GM21360 (cell line): ENCODE results near the gene TNS1.
"Not testable (repeated sequence)": the region's sequence is repeated elsewhere in the genome, so short reads cannot be mapped to it uniquely, and the experiment has no call there.

ENCODE experiments used
- ATAC-seq: cut with Tn5 transposase; IDR thresholded peaks from one replicate; pipeline ENCODE4 v1.9.1; 2021; ENCODE audit warnings: mild to moderate bottlenecking, moderate library complexity; ENCODE audit not compliant: unreplicated experiment

The TNS1 gene

DNA sequence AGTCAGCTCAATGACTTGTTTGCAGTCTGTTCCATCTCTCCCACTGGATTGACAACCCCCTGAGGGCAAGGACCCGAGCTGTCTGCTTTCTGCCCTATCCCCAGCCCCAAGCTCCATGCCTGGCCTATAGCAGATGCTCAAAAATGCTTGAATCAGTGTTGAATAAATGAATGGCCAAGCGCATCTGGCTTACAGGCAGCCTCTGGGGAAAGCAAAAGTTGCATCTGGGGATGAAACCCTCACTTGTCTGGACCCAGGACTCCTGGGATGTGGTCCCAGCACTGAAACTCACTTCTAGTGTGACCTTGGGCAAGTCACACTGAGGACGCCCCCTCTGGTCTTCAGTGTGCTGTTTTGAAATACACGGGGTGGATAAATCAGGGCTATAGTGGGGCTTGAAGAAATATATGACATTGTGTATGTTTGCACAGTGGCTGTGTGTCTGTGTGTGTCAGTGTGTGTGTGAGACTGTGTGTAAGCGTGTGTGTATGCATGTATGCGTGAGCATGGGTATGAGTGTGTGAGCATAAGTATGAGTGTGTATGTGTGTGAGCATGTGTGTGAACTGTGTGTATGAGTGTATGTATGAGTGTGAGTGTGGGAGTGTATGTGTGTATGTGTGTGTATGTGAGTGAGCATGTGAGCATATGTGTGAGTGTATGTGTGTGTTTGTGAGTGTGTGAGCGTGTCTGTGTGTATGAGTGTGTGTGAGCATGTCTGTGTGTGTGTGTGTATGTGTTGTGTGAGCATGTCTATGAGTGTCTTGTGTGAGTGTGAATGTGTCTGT is 27.8 kb upstream of the TNS1 start:
- no peak for ATAC-seq

DNA sequence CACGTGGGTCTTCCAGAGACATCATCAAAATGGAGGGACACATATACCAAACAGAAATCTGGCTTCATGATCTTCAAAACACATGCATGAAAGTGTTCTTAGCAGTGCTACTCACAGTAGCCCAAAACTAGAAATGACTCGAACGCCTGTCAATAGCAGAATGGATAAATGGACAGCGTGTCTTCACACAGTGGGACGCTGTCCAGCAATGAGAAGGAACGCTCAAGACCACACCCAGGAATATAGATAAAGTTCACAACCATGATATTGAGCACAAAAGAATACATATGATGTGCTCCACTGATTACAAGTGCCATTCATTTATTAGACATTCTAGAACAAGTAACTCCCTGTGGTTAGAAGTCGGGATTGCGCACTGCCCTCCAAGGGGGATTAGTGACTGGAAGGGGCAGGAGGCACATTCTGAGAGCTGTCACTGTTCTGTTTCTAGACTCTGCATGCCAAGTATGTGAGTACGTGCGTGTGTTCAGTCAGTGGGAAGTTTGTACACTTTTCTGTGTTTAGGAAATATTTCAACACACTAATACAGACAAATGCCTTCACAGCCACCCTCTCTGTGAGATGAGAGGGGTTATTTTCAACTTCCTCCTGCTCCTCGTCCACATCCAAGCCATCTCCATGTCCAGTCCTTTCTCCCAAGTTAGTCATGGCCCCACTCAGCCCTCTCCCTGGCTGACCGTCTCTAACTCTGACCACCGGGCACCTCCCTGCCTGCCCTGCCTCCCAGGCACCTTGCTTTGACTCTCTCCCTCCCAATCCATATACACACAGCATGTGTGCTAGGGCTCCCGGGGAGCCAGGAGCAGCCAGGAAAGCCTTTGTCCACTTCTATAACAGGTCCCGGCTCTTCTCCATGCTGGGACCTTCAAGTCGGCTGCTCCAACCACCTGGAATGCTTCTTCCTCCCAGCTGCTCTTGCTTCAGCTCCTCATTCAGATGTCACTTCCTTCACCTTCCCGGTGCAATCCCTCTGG is 26.9 kb upstream of the TNS1 start:
- ATAC-seq: no peak

DNA sequence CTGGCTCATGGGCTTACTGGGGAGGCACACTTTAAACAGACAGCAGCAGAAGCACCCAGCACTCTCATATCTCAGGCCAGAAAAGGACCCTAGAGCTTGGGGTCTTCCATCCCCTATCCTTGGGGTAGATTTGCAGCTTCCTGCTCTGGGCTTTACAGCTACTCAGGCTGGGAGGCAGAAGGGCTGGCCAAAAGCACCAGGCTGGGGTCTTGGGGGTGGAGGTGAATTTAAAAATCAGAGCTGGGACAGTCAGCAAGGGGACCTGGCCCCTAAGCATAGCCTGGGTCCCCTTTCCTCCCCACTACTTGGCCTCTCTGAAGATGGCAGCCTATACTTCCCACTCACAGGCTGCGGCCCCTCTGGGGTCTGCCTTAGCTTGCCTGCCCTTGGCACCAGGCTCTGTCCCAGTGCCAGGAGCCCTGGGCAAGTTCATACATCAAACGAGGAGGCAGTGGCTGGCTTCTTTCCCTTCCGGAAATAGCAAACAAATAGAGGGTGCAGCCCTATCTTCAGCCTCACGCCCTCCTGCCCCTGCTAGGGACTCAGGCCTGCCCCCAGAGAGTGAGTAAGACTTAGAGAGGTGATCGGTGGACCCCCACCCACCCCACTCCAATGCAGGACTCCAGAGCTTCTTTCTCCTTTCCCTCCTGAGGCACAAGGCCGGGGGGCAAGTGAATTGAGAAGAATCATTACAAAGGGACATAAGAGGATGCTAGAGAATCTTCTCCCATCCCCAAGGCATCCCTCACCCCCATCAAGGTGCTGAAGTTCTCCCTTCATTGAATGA is 26.0 kb upstream of the TNS1 start:
- ATAC-seq: no peak

DNA sequence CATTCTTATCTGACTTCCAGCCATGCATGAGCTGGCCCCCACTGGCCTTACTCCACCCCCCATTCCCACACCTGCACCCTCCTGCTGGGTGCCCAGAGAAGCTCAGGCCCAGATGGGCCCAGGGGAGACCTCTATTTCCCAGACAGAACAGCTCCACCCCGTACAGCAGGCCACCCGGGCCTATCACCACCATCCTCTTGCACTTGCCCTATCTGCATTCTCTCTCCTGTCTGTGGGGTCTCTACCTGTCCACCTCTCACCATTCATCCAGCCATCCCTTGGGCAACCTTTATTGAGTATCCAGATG is 25.3 kb upstream of the TNS1 start:
- ATAC-seq: no peak

DNA sequence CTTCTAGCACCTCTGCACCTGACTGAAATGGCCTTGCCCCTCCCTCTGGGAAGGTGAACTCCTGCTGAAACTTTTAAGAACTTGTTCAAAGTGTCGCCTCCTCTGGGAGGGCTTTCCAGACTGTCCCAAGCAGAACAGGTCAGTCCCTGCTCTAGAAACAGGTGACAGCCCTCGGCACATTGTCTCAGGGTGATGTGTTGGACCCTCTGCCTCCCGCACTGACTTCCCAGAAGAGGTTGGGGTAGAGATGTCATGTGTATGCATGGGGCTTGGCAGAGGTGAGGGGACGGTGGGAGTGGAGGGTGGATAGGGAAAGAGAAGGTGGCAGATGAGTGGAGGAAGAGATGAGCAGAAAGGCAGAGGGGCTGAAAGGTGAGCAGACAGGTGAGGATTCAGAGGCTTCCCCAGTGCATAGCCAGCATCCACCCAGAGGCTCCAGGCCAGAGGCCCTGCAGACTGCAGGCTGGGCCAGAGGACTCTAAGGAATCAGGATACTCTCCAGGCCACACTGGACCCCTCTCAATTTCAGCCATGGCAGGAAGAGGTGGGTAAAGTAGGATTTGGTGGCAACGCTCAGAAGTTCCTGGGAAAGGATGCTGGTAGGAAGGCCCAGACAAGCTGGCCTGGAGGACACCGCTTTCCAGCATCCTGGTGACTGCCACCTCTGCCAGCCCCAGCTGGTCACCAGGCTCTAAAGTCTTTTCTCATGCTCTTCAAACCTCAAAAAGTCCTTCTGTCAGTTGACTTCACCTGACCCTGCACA is 24.8 kb upstream of the TNS1 start:
- ATAC-seq: no peak

DNA sequence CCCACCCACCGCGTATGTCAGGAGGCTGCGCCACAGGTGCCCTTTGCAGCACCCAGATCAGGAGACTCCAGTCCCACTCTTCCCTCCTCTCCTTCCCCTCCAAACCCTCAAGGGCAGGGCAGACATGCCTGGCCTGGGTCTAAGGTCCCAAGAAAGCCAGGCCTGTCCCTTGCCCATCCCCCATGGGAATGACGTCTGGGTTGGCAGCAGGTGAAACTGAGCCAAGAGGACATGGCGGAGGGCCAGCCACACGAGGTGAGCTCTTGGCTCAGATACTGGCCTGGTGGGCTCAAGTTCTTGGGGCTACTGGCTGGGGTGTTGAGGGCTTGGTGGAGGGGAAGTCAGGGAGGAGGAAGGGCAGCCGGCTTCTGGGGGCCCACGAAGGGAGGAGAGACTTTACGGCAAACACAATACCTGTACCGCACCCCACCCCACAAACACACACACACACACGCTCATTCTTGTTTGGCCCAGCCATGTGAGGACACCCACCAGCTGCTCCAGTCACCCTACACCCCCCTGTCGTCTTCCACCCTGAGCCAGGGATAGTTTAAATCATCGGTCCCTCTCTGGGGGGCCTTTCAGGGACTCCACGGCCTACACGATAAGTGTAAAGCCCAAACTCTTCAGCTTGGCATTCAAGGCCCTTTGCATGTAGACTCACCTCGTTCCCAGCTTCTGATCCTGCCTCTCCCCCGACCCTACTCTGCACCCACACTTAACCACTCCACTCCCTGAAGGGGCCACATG is 24.1 kb upstream of the TNS1 start:
- ATAC-seq: no peak

DNA sequence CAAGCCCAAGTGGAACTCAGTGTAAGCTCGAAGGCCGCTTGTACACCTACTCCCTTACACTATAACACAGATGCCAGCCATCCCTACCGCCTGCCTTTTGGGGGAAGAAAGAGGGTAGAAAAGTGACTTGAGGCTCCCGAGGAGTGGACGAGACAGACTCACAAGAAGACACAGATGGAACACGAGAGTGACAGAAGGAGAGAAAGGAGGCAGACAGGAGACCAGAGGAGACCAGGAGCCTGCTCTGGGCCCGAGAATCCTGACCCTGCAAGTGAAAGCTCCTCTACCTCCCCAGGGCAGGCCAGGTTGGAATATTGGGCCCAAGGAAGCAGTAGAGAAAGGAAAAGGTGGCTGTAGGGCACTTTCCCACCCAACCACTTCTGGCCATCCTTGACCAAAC is 23.4 kb upstream of the TNS1 start:
- ATAC-seq: no peak

DNA sequence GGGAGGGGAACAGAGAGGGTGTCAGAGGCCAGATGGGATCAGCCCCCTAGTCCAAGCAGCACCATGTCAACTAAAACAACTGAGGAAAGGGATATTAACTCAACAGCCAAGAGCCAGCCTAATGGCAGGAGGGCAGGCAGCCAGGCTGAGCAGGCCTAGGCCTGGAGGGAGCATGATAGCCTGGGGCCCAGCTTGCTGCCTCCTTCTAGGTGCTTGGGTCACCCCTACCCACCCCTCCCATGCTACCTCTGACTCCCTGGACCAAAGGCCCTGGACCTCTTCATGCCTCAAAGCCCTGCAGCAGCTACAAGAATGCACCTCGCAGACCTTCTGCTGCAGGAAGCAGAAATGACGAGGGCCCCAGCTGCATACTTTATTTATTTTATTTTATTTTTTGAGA is 22.1 kb upstream of the TNS1 start:
- ATAC-seq: no peak

DNA sequence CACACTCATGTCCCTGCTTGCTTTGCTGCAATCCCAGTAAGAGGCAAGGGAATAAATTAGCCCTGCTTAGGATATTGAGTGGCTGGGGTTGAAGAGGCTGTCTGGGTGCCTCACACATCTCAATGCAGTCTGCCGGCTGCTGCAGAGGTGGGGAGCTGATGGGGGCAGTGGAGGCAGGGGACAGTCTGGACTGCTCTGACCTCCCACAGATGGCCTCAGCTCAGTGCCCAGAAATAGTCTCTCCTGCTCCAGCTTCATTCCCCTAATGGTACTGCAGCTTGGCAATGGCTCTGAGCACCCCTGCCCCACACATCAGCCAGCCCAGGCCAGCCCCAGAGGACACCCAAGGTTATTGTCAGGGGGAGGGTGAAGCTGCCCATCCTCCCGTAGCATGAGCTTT is 21.5 kb upstream of the TNS1 start:
- no peak for ATAC-seq

DNA sequence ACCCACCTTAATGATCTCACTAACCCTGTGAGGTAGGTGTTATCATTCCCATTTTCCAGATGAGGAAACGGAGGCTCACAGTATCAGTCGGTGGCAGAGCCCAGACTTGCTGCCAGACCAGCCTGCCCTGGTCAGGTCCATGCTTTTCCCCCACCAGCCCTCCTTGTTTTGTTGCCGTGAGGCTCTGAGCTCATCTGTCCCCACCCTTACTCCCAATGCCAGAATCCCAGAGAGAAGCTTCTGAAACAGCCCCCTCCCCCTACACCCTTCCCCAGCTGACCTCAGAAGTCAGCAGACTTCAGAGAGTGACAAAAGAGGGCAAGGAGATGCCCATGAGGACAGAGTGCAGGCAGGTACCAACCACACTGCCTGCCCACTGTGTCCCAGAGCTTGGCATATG is 20.8 kb upstream of the TNS1 start:
- ATAC-seq: no peak

DNA sequence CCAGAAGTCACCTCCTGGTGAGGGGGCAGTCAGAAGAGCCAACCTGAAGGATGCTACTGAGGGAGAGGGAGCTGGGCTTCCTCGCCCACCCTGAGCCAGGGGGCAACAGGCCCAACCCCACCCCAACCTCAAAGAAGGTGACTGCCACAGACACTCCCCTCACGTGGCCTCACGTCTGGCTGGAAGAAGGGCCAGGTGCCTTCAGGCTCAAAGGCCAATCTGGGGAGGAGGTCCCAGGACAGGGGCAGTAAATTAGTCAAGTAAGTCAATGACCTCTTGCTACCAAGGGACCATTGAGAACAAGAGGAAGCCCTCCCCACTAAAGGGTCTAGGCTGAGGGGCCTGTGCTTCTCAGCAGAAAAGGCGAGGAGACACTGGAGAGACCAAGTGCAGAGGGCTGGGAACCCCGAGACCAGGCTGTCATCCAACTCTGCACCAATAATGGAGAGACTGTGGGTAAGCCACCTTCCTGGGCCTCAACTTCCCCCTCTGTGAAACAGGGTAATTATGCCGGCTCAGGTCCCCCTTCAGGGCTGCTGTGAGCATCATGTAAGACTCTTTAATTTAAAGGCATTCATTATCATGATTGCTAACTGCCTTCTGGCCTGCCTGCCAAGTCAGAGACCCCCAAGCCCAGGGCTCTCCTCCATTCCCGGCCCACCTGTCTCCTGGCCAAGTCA is 20.2 kb upstream of the TNS1 start:
- ATAC-seq: no peak

DNA sequence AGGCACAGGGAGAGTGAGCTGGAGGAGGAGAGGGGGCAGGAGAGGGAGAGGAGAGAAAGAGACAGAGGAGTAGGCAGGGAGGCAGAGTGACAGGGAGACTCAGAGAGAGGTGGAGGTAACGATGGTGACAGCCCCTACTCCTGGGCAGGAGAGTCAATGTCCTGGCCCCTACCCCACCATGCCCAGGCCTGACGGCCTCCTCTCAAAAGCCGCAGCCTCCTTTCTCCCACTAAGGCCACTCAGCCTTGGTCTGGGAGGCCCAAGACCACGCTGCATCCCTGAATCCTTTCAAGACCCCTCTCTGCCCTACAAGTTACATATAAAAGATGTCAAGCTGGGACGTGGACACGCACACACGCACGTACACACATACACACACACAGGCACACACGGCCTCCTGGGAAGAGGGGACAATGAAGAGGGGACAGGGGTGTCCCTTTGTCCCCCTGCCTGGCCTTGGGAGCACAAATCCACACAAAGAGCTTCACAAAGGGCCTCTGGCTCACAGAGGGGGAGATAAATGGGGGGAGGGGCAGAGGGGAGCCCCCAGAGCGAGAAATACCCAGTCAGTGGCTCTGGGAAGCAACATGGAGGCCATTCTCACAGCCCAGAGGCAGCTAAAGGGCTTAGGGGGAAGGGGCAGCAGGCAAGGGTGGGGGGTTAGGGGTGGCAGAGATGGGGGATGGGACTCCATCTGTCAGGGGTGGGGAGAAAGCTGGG is 19.5 kb upstream of the TNS1 start:
- no peak for ATAC-seq

DNA sequence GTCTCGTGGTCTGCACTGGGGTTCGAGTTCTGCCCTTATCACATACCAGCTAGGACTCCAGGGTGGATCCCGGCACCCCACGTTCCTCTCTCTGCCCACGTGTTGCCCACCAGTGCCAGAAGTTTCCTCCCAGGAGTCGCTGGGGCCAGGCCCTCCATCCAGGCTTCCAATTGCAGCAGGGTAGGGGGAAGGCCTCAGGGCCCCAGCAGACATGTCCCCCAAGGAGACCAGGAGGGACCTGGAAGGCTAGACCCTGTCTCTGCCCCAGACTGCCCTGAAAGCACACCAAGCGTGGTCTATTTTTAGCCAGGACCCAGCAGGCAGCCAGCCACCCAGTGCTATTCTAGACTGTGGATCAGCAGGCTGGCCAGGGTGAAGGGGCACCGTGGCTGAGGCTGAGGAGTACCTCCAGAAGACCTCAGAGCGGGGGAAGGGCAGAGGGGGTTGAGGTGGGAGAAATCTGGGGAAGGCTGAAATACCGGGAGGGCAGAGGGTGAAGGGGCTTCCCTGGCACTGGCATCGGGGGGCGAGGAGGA is 18.8 kb upstream of the TNS1 start:
- no peak for ATAC-seq

DNA sequence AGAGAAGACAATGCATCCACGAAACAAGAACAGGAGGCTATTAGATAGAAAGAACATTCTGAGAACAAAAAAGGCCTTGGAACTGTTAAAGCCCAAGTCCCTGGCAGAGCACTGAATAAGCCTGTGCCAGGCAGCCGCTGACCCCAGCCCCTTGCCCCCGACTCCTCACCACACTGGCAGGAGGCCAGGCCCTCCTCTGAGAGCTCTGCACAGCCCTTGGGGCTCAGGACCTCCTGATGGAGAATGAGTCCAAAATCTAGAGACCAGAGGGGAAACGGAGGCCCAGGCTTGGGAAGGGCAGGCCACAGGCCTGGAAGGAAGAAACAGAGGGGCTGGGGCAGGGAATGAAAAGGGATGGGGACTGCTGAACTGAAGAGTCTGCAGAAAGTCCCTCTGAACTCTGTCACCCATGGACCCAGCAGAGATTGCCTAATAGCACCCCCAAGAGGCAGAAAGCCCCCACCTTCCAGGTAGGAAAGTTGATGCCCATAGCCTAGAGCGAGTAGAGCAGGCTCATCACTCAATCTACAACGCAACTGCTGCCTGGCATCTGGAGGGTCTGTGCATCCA is 18.3 kb upstream of the TNS1 start:
- ATAC-seq: no peak

DNA sequence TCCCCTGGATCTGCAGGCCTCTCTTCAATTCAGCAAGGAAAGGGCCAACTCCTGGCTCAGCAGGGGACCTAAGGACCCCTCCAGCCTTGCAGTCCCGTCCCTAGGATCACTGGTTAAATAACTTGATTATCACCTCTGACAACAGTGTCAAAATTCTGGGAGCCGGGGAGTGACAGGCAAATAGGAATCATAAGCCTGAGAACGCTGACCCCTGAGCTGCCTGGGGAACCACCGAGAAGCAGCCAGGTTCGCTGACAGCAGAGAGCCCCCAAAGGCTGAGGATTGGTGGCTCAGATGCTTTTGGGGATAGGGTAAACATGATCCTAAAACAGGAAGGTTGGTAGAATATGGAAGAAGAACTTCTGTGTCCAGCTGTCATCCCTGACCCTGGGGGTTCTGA is 17.5 kb upstream of the TNS1 start:
- ATAC-seq: no peak

DNA sequence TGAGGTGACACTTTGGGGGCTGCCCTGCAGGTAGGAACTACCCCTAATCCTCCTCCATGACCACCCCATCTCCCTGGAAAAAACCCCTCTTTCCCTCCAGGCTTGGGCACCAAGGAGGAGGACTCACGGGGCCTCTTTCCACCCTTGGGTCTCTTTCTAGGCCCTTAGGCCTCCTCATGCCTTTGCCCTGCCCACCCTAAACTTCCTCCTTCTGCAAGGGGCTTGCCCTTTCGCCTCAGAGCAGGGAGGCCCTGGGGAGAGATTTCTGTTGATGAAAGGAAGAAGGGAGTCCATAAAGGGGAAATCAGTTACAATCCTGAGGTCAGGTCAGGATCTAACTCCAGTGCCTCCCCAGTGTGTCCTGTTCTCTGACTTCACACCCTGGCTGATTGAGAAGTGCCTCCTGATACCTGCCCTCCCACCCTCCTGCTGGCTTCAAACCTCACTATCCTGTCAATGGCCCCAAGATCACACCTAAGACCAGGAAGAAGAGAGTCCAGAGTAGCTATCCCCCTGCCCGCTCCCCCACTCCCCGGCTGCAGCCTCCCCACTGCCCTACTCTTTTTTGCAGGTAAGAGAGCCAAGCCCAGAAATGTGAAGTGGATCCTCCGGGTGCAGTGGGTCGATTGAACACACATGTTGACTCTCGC is 16.7 kb upstream of the TNS1 start:
- ATAC-seq: no peak

DNA sequence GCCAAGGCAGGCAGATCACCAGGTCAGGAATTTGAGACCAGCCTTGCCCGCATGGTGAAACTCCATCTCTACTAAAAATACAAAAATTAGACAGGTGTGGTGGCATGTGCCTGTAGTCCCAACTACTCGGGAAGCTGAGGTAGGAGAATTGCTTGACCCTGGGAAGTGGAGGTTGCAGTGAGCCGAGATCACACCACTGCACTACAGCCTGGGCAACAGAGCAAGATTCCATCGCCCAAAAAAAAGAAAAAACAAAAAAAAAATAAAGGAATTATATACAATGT is 16.0 kb upstream of the TNS1 start:
- not testable (repeated sequence) for ATAC-seq
